Stimulated activated CD8-positive, alpha-beta memory T cell treated with anti-CD3 and anti-CD28 coated beads, Interleukin-15, amount 100 ng/mL, for 48 hours (primary cell): ENCODE data around the gene ATP1A2.

Experiments
- DNase-seq, 2 donors: peaks; one replicate each; pipeline ENCODE4 v3.0.0-alpha.2; 2020; ENCODE audit warnings: low read depth in 2 of 2

The ATP1A2 gene

GRCh38 chr1:160085686-160086455 is 29.7 kb upstream of the ATP1A2 start:
- DNase-seq: peak; percentile 67 to 70

GRCh38 chr1:160086456-160086892 is 29.1 kb upstream of the ATP1A2 start:
- no peak for DNase-seq

DNA sequence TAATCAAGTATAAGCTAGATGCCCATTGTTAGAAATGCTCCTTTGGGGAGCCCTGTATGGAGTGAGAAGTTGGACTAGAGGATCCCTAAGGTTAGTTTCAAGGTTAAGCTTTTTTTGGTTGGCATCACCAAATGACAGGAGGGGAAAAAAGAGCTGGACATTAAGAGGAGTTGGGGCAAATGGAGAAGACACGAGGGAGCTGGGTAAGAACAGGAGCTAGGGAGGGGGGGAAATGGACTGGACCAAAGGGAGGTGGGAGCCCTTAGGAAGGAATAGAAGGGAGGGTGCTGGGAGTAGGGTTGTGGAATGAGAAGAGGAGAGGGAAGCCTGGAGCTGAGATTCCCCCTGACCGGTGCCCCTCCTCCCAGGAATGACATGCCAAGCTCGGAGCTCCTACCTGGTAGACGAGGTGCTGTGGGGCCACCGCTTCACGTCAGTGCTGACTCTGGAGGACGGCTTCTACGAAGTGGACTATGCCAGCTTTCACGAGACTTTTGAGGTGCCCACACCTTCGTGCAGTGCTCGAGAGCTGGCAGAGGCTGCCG is 28.4 kb upstream of the ATP1A2 start:
- DNase-seq: no peak

- no peak for DNase-seq
These were observed 25.7 kb upstream of the ATP1A2 start for GRCh38 chr1:160089883-160090282.

- no peak for DNase-seq
These were observed 24.8 kb upstream of the ATP1A2 start for GRCh38 chr1:160090760-160091159.

- no peak for DNase-seq
These were observed 23.8 kb upstream of the ATP1A2 start for GRCh38 chr1:160091666-160092223.

GRCh38 chr1:160092366-160093068 is 23.0 kb upstream of the ATP1A2 start:
- DNase-seq: no peak

DNA sequence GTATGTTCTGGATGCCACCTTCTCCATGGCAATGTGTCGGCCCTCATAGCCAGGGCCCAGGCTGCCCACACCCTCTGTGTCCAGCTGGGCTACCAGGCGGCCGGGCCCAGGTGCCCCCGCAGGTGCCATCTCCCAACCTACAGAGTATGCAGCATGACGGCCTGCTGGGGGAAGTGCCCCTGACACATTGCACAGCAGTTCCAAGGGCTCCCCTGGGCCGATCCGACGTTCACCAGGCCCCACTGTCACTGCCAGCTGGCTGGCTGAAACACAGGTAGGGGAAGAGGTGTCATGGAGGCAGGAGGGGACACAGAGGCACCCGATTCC is 22.5 kb upstream of the ATP1A2 start:
- DNase-seq: no peak

DNA sequence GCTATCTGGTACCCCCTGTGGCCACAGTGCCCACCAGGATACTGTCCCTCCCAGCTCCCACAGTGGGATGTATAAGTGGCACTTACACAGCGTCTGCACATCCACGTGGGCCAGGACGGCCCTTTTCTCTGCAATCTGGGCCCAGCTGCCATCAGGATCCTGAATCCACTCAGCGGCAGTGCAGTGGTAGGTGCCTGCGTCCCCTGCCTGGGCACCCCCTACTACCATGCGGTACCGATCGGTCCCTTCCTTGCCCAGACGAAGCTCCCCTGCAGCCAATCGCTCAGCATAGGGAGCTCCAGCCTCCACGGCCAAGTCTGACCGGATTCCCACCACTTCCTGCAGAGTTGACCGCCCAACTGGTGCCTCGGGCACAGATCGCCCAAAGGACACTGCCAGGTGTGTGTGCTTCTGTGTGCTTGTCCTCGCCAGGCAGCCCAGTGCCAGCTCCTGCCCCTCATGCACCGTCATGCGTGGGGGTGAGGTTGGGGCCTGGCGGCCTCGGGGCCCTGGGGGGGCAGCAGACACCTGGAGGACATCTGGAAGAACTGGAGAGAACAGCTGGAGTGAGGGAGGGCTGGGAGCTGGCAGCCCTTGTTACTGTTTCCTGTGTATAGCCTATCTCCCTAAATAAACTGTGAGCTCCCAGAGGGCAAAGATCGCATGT is 21.8 kb upstream of the ATP1A2 start:
- no peak for DNase-seq

DNA sequence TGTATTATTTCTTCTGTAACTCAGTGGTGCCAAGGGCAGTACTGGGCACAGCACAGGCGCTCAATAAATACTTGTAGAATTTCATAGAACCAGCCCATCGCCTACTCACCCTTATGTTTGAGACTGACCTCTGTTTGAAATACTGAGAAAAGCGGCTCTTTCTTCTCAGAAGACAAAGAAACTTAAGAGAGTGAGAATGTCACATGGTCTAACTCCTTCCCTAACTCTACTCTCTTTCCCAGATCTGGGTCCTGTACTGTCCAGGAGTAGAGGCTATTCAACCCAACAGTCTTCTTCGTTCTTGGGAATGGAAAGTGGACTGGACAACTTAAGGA is 21.3 kb upstream of the ATP1A2 start:
- no peak for DNase-seq

DNA sequence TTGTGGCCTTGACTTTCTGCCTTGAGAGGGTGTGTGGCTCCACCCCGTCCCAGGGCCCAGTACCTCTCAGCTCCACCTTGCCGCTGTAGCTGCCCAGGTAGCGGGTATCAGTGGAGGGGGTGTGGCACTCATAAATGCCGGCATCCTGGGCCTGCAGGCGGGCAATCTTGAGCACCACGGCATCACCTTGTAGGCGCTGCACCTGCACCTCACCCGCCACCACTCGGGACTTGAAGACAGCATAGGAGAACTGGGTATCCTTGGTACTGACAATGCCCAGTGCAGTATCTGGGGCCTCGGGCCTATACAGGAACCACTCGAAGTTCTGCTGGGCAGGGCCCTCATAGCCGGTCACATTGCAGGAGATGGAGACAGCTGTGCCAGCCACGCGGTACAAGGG is 20.8 kb upstream of the ATP1A2 start:
- DNase-seq: no peak

DNA sequence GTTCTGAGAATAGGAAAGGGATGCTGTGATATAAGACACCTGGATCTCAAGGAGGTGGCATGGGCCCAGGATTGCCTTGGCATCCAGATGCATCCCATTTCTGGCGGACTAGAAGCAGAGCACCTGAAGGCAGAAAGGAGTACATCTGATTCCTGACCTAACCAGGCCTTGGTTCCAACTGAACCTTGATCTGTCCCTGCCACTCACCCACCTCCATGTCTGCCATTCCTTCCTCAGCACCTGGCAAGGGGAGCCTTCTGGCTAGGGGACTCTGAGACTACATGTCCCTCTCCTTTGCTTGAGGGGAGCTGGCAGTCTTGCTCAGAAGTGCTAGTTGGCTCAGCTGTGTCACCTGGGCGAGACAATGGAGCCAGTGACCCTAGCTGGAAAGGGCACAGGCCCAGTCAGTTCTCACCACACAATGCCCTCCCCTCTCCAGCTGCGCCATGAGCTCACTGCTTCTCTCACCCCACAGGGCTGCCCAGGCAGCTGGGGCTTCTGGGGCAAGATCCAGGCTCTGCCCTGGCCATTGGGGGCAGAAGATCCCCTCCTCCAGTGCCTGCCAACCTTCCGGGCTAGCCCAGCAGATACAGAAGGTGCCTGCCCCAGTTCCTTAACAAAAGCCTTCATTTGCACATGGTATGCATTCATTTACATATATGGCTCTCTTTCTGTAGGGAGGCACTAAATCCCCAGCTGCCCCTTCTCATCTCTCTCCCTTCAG is 20.0 kb upstream of the ATP1A2 start:
- DNase-seq: no peak

DNA sequence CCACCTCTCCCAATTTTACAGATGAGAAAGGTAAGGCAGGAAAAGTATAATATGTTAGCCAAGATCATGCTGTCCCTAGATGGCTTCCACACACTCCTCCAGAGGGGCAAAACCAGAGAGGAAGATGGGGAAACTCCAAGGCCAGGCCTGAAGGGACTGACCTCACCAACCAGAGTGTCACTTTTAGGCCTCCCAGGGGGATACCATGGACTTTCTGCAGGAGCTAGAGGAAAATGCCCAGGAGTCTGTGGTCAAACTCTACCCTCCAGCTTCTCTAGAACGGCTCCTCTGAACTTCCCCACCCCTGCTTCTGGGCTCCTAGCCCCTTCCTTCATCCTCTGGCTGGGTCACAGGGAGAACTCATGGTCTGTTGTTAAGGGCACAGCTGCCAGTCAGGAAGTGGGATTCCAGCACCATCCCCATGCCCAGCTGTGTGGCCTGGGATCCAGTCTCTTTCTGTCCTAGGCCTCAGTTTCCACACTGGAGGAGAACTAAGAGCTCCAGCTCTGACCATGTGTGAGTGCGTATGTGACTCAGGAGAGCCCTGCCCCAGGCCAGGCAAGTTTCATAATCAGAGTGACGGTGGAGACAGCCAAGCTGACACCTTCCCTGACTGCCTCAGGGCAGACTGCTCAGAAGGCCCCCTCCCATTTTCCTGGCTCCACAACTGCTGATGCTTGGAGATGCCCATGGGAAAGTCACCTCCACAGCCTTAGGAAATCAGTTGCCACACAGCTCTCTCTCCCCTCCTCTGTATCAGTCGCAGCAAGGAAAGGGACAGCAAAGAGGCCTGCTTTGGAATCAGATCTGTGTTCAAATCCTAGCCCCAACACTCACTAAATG is 19.1 kb upstream of the ATP1A2 start:
- no peak for DNase-seq

DNA sequence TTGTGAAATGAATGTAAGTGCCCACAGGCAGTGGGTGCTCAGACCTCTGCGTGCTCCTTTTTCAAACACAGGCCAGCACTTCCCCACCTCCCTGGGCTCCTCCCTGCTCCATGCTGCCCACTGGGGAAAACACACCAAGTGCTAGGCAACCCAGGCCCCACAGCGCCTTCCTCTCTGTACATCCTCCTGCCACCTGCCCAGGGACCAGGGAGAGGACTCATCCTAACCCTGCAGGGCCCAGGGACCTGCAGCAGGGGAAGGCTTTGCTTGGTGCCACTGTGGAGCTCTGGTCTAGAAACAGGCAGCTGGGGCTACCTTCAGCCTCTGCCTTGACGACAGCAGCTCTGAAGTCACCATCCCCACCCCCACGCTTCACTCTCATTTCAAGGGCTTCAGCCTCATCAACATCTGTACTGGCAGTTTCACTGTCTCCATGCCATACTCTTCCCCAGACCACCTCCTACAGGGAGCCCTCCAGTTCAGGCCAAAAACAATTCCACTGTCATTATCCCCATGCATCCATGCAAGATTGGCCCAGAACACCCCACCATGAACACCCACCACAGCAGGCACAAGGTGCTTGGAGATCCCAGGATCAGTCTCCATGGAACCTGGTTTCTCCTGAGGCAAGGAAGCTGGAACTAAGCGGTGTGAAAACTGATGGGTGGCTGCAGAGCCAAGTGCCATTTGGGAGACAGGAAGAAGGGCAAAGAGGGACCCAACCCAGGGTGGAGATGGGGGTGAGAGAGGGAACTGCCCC is 18.2 kb upstream of the ATP1A2 start:
- peak in 1 of 2 donors; percentile 21 for DNase-seq

- peak; percentile 83 to 86 for DNase-seq
These were observed 17.4 kb upstream of the ATP1A2 start, which contains the start of gene IGSF8 for GRCh38 chr1:160097911-160098851. IGSF8 (minus strand) TSS chr1:160098619; CDS start chr1:160098472, 147 bp downstream.

DNA sequence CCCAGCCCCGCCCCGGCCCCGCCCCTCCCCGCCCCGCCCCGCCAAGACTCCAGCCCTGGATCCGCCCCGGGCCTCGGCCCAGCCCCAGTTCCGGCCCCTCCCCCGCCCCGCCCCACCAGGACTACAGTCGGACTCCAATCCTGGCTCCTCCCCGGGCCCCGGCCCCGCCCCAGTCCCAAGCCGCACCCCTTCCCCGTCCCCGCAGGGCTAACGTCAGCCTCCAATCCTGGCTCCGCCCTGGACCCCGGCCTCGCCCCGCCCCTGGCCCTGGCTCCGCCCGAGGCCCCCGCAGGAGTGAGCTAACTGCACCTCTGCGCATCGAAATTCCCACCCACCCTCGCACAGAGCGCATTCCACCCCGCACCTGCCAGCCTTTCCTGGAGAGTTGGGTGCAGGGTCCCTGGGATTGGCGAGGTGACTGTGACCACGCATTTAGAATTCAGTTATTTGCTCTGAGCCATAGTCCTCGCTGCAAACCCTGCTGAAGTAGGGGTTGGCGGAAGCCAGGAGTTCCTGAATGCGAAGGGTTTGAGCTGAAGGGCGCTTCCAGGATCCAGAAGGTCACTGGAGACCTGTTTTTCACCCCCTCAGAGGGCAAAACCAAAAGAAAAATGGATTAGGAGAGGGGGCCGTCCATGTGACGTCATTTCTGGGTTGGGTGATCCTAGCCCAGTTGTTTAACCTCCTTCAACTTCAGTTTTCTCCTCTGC is 16.6 kb upstream of the ATP1A2 start:
- DNase-seq: peak; percentile 94 to 97

DNA sequence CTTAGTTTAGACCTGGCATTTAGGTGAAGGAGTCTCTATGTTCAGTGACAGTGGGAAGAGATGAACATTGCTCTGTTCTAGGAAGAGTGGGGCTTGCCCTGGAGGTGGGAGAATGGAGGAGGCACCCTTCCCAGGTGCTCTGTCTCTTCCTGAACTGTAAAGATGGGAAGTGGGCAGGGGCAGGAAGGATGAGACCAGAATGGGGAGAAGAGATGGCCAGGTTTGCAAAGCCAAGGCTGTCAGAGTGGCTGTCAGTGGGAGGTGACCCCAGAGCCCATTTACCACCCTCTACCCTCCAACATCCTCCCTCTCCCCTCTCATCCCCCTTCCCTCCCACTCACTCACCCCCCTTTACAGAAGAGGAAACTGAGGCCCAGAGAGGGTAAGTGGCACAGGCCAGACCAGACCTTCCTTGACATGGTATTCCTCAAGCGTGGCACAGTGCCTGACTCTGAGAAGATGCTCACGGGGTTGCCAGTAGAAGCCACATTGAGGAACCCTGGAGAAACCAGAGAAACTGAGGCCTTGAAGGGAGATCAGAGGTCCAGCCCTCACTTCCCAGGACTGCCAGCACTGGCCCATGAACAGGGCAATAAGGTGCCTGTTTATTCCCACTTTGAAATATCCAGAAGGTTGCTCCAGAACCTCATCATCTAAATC is 15.7 kb upstream of the ATP1A2 start:
- no peak for DNase-seq
